PC-3 (cell line): ENCODE measurements around the gene THAP6. TPM values are rescaled to one million over a fixed set of nuclear protein-coding genes. Genes with fewer than 3 reads are reported as not detected.
"Not testable (repeated sequence)": the region's sequence is repeated elsewhere in the genome, so short reads cannot be mapped to it uniquely, and the experiment has no call there.

Experiments
- ATAC-seq: fragments of 200-7000 bp; cut with Tn5 transposase; 2 replicates; pipeline ENCODE4 v1.9.1; 2020; ENCODE audit warnings: mild to moderate bottlenecking, moderate library complexity
- BruUV-seq: library from RNA; stranded (reverse); fragments of 400-500 nt; replicated peaks from 2 replicates; lab custom pipeline; 2021; lab: Mats Ljungman, UMichigan
- CTCF ChIA-PET: fragments of 300-600 bp; sonication (Branson Sonifier 250); formaldehyde crosslinking; loops from one replicate; lab custom pipeline; 2022; ENCODE audit warnings: antibody characterized with exemption; lab: Charles Lee
- POLR2A ChIA-PET: fragments of 300-600 bp; sonication (Branson Sonifier 250); formaldehyde crosslinking; loops from one replicate; lab custom pipeline; 2022; ENCODE audit warnings: antibody characterized with exemption; ENCODE audit not compliant: unreplicated experiment; lab: Charles Lee
- DNase-seq: peaks from one replicate; pipeline ENCODE4 v3.0.0-alpha.2; 2015
- H2AFZ ChIP-seq: fragments of 300-600 bp; sonication (generic); 2 replicates; pipeline ENCODE4 v1.6.0; 2016; ENCODE audit warnings: antibody characterized with exemption, low read length
- H3F3A ChIP-seq: fragments of 300-600 bp; sonication (generic); one replicate; pipeline ENCODE4 v1.6.0; 2017; ENCODE audit warnings: antibody characterized with exemption, low read length, control low read depth, mild to moderate bottlenecking; ENCODE audit not compliant: unreplicated experiment
- H3K27ac ChIP-seq: fragments of 300-600 bp; sonication (generic); 2 replicates; pipeline ENCODE4 v1.5.1; 2016; ENCODE audit warnings: mild to moderate bottlenecking, low read length
- H3K27me3 ChIP-seq: fragments of 300-600 bp; sonication (generic); 2 replicates; pipeline ENCODE4 v1.6.1; 2016; ENCODE audit warnings: low read length, mixed read lengths
- H3K36me3 ChIP-seq: fragments of 300-600 bp; sonication (generic); 2 replicates; pipeline ENCODE4 v1.6.1; 2016; ENCODE audit warnings: low read depth, mixed run types, low read length, mixed read lengths
- H3K4me1 ChIP-seq: fragments of 300-600 bp; sonication (generic); 2 replicates; pipeline ENCODE4 v1.5.1; 2016; ENCODE audit warnings: low read length; ENCODE audit not compliant: insufficient read depth
- H3K4me2 ChIP-seq: fragments of 300-600 bp; sonication (generic); 2 replicates; pipeline ENCODE4 v1.6.0; 2016; ENCODE audit warnings: low read length
- H3K4me3 ChIP-seq: fragments of 300-600 bp; sonication (generic); 2 replicates; pipeline ENCODE4 v1.5.1; 2016; ENCODE audit warnings: mild to moderate bottlenecking, low read length, mixed read lengths
- H3K79me2 ChIP-seq: fragments of 300-600 bp; sonication (generic); 2 replicates; pipeline ENCODE4 v1.6.1; 2017; ENCODE audit warnings: low read length, mixed read lengths
- H3K9ac ChIP-seq: fragments of 300-600 bp; sonication (generic); 2 replicates; pipeline ENCODE4 v1.6.0; 2016; ENCODE audit warnings: mild to moderate bottlenecking, low read length
- H3K9me2 ChIP-seq: fragments of 300-600 bp; sonication (generic); replicated peaks from 2 replicates; pipeline ENCODE4 v1.6.1; 2016; ENCODE audit warnings: mixed run types, low read length, mixed read lengths
- H3K9me3 ChIP-seq: fragments of 300-600 bp; sonication (generic); 2 replicates; pipeline ENCODE4 v1.6.1; 2016; ENCODE audit warnings: low read length, mixed read lengths
- H4K20me1 ChIP-seq: fragments of 300-600 bp; sonication (generic); 2 replicates; pipeline ENCODE4 v1.6.1; 2016; ENCODE audit warnings: low read length, mixed read lengths
- EZH2 ChIP-seq: fragments of 300-600 bp; sonication (generic); IDR thresholded peaks from one replicate; pipeline ENCODE4 v1.6.1; 2017; ENCODE audit warnings: antibody characterized with exemption, mild to moderate bottlenecking, low read length; ENCODE audit not compliant: unreplicated experiment
- EZH2phosphoT487 ChIP-seq: fragments of 300-600 bp; sonication (generic); IDR thresholded peaks from 2 replicates; pipeline ENCODE4 v1.6.1; 2018; ENCODE audit warnings: mild to moderate bottlenecking, antibody characterized with exemption, low read length, borderline replicate concordance
- intact Hi-C: fragments of 100-400 bp; cut with micrococcal nuclease; formaldehyde crosslinking; loops from 2 replicates; pipeline ENCODE4 v1.9.0; 2023
- total RNA-seq: library from RNA; depleted of rRNA; stranded (reverse); fragments of >200 nt; gene quantifications from 2 replicates; pipeline ENCODE4 v1.2.3, GENCODE V29; 2014
- TF ChIP-seq, protein P1 (sequence below): fragments of 300-600 bp; sonication (generic); conservative IDR thresholded peaks from 2 replicates; pipeline ENCODE4 v1.5.1; 2017; ENCODE audit warnings: antibody characterized with exemption, low read depth, mild to moderate bottlenecking, low read length

The THAP6 gene
- total RNA-seq, 1 experiment from 2014 or later, result 8.7 TPM

DNA sequence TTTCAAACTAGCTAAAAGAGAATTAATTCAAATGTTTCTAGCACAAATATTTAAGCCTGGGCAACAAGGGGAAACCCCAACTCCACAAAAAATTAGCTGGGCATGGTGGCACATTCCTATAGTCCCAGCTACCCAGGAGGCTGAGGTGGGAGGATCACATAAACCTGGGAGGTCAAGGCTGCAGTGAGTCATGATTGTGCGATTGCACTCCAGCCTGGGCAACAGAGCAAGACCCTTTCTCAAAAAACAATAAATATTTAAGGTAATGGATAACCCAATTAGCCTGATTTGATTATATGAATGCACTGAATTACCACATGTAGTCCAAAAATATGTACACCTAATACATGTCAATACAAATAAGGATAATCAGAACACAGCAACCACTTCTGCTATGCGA lies 14.4 kb upstream of the THAP6 start:
- ChIA-PET POLR2A (no interaction called here), CTCF (no interaction called here)
- intact Hi-C loops, result no loop called here
- H3K9me2 ChIP-seq, result no peaks in the 10 kb centered on the region
- H3K9ac ChIP-seq, result no peak overlapping the region
- TF ChIP-seq, protein P1, sequence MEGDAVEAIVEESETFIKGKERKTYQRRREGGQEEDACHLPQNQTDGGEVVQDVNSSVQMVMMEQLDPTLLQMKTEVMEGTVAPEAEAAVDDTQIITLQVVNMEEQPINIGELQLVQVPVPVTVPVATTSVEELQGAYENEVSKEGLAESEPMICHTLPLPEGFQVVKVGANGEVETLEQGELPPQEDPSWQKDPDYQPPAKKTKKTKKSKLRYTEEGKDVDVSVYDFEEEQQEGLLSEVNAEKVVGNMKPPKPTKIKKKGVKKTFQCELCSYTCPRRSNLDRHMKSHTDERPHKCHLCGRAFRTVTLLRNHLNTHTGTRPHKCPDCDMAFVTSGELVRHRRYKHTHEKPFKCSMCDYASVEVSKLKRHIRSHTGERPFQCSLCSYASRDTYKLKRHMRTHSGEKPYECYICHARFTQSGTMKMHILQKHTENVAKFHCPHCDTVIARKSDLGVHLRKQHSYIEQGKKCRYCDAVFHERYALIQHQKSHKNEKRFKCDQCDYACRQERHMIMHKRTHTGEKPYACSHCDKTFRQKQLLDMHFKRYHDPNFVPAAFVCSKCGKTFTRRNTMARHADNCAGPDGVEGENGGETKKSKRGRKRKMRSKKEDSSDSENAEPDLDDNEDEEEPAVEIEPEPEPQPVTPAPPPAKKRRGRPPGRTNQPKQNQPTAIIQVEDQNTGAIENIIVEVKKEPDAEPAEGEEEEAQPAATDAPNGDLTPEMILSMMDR, result no peak
- no peak for TF ChIP-seq EZH2
- no peak for TF ChIP-seq EZH2phosphoT487
- no peak overlapping the region for H3K4me3 ChIP-seq
- DNase-seq, result no peak
- H3F3A ChIP-seq, result no peaks in the 10 kb centered on the region
- H3K4me2 ChIP-seq, result no peak overlapping the region
- H3K36me3 ChIP-seq, result peaks cover 39% of the 10 kb centered on the region
- H3K27ac ChIP-seq, result no peak overlapping the region
- H4K20me1 ChIP-seq, result no peaks in the 10 kb centered on the region
- no peak for ATAC-seq
- no peak overlapping the region for H2AFZ ChIP-seq
- H3K9me3 ChIP-seq, result no peaks in the 10 kb centered on the region
- no TSS peak for BruUV-seq
- H3K4me1 ChIP-seq, result peaks cover 4% of the 10 kb centered on the region; the same call in 1 of the 2 replicates
- H3K27me3 ChIP-seq, result no peaks in the 10 kb centered on the region
- H3K79me2 ChIP-seq, result peaks cover 48% of the 10 kb centered on the region

DNA sequence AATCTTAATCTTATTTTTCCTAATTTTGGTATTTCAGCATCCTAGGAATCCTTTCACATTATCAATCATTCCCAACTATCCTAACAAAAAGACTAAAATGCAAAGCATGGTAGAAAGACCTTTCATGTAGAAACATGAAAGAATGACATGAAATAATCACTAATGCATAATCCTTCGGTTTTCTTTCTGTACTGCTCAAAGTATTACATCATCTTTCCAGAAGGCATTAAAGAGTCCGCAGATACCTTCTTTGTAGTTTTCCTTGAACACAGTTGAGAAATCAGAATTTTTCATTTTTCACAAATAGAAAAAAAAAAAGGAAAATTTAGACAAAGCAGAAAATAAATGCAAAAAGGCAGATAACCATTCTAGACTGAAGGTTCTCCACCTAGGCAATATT lies 11.6 kb upstream of the THAP6 start:
- H3K4me1 ChIP-seq, result no peaks in the 10 kb centered on the region
- H3K9me3 ChIP-seq, result no peaks in the 10 kb centered on the region
- no peaks in the 10 kb centered on the region for H3K9me2 ChIP-seq
- no peak overlapping the region for H3K9ac ChIP-seq
- intact Hi-C loops, result no loop called here
- H4K20me1 ChIP-seq, result no peaks in the 10 kb centered on the region
- ATAC-seq (no peak), DNase-seq (no peak)
- no peak overlapping the region for H3K4me2 ChIP-seq
- no peaks in the 10 kb centered on the region for H3F3A ChIP-seq
- no peak overlapping the region for H2AFZ ChIP-seq
- POLR2A ChIA-PET, result no interaction called here
- no peak for TF ChIP-seq EZH2
- TF ChIP-seq, protein P1, result no peak
- no peak for TF ChIP-seq EZH2phosphoT487
- H3K4me3 ChIP-seq, result no peak overlapping the region
- peaks cover 33% of the 10 kb centered on the region for H3K79me2 ChIP-seq
- H3K27ac ChIP-seq, result no peak overlapping the region
- CTCF ChIA-PET, result no interaction called here
- H3K36me3 ChIP-seq, result peaks cover 48% of the 10 kb centered on the region
- no peaks in the 10 kb centered on the region for H3K27me3 ChIP-seq
- BruUV-seq, result no TSS peak

DNA sequence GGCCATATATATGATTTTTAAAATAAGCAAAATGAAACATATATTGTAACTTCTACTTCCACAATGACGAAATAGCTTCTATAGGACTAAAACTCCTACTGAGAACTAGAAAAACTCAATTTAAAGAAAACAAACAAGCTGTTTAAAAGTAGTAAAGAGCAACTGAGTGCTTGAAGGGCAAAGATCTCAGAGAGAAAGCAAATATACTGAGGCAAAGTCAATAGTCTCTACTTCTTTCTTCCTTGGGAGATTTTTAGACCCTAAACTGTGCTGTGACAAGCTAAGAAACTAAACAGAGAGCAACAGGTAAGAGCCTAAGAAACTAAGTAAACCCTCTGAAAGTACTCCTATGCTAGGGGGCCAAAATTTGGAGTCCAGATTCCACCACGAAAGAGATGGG lies 8.6 kb upstream of the THAP6 start:
- Histone ChIP-seq H3K9ac (no peak overlapping the region), H2AFZ (no peak overlapping the region), H3K27ac (no peak overlapping the region), H3K4me3 (no peak overlapping the region), H4K20me1 (no peaks in the 10 kb centered on the region), H3K9me2 (no peaks in the 10 kb centered on the region), H3K9me3 (no peaks in the 10 kb centered on the region), H3K36me3 (peaks cover 33% of the 10 kb centered on the region), H3K79me2 (peaks cover 35% of the 10 kb centered on the region), H3K27me3 (no peaks in the 10 kb centered on the region), H3F3A (no peaks in the 10 kb centered on the region), H3K4me2 (no peak overlapping the region), H3K4me1 (peaks cover 4% of the 10 kb centered on the region; the same call in 1 of the 2 replicates)
- DNase-seq (no peak), ATAC-seq (no peak)
- no TSS peak for BruUV-seq
- intact Hi-C loops, result no loop called here
- no peak for TF ChIP-seq EZH2
- no peak for TF ChIP-seq EZH2phosphoT487
- TF ChIP-seq, protein P1, result no peak
- CTCF ChIA-PET, result no interaction called here
- POLR2A ChIA-PET, result no interaction called here

DNA sequence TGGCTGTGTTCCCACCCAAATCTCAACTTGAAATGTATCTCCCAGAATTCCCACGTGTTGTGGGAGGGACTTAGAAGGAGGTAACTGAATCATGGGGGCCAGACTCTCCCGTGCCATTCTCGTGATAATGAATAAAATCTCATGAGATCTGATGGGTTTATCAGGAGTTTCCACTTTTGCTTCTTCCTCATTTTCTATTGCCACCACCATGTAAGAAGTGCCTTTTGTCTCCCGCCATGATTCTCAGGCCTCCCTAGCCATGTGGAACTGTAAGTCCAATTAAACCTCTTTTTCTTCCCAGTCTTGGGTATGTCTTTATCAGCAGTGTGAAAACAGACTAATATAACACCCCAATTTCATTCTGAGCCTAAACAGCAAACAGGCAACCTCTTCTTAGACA lies 4.7 kb upstream of the THAP6 start:
- Histone ChIP-seq H3K4me1 (peaks cover 26% of the 10 kb centered on the region), H3K36me3 (peaks cover 28% of the 10 kb centered on the region; the same call in 1 of the 2 replicates), H3K79me2 (peaks cover 71% of the 10 kb centered on the region)
- H3K27ac ChIP-seq, POLR2A ChIA-PET, H2AFZ ChIP-seq, H3K9me2 ChIP-seq, H3F3A ChIP-seq, H3K9ac ChIP-seq, H4K20me1 ChIP-seq, H3K9me3 ChIP-seq, ATAC-seq, H3K4me3 ChIP-seq, BruUV-seq, intact Hi-C loops, CTCF ChIA-PET, DNase-seq, H3K27me3 ChIP-seq, H3K4me2 ChIP-seq: not testable (repeated sequence)
